ENCODE results near the gene CORO2B.
A peak's percentile ranks its signal among the peaks of the same experiment; 100 is the strongest.
"Not testable (repeated sequence)": the region's sequence is repeated elsewhere in the genome, so short reads cannot be mapped to it uniquely, and the experiment has no call there.

The CORO2B gene

DNA sequence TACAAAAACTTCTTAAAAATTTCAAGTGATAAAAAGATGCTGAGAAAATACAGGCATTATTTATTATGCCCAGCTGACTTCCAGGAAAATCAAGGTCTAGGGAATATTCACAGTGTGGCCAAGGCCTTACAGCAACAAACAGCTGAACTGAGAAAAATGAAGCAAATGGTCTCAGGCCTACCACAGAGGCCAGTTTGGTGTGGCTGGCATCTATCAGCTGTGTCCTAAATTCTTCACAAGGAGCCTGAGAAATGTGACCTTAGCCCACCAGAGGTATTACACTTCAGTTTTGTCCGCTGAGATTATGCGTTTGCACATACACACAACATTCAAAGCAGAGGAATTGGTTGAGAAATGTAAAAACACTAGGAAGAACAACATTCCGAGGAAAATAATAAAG, 164.5 kb downstream of the CORO2B start:
- peak; percentile 10 for DNase-seq

DNA sequence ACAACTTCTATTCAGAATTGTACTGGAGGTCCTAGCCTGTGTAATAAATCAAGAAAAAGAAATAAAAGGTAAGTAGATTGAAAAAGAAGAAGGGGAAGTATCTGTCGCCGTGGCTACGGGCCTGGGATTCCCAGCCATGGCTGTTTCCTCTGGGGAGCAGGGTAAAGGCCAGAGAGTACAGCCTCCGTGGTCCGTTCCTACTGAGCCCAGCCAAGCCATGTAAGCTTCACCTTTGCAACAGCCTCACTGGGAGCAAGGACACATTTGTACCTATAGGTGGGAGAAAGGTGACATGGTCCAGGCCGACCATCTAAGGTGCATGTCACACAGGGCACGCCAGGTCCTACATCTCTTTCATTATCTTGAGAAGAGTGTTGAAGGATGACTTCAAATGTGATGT, 170.6 kb downstream of the CORO2B start:
- DNase-seq, result no peak

DNA sequence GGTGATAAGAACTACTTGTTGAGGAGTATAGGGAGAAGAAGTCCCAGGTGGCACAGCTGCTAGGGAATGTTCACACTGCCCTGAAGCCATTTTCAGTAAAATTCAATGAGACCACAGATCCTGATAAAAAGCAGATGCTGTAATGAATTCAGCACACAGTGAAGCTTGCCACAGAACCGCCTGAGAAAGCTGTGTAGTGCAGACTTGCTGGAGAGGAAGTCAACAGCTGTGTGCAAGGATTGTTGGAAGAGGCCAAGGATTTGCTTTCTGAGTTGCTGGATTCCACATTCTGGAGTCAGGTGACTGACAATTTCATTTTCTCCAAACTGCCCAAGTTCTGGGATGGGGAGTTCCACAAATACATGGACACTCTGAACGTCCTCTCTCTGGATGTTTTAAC, 171.0 kb downstream of the CORO2B start:
- DNase-seq, result no peak

DNA sequence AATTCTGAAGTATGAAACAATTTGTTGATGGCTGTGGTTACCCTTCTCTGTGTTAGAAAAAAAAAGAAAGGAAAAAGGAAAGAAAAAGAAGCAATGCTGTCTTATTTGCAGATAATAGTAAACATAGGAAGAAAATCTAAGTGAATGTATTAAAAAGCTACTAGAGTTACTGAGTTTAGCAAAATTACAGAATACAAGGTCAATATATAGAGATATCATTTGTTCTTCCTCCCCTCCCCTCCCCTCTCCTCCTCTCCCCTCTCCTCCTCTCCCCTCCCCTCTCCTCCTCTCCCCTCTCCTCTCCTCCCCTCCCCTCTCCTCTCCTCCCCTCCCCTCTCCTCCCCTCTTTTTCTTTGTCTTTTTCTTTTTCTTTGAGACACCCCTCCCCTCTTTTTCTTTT, 172.8 kb downstream of the CORO2B start:
- no peak for DNase-seq

DNA sequence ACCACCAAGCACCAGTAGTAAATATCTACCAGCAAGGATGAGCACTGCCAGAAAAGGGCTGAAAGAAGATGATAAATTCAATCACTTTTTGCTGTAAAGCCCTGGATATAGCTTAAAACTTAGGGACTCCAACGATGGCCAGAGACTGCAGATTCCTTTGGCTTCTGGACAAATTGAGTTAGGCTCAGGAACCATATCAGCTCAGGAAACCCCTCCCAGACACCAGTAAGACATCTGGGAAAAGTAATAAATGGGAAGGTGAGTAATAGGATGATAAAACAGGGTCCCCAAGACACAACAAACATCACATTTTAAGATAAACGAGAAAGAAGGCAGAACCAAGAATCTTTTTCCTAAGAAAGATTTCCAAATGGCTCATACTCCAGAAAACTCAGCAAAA, 176.9 kb downstream of the CORO2B start:
- DNase-seq, result no peak

DNA sequence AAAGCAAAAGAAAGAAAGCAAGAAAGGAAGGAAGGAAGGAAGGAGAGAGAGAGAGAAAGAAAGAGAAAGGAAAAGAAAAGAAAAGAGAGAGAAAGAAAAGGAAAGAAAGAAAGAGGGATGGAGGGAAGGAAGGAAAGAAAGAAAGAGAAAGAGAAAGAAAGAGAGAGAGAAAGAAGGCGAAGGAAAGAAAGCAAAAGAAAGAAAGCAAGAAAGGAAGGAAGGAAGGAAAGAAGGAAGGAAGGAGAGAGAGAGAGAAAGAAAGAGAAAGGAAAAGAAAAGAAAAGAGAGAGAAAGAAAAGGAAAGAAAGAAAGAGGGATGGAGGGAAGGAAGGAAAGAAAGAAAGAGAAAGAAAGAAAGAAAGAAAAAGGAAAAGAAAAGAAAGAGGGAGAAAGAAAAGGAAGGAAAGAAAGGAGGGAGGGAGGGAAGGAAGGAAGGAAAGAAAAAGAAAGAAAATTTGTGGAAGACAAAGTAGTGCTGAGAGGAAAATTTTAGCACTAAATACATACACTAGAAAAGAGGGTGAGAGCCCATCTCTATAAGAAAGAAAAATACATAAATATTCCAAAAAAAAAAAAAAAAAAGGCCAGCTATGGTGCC, 181.3 kb downstream of the CORO2B start:
- DNase-seq, result not testable (repeated sequence)

DNA sequence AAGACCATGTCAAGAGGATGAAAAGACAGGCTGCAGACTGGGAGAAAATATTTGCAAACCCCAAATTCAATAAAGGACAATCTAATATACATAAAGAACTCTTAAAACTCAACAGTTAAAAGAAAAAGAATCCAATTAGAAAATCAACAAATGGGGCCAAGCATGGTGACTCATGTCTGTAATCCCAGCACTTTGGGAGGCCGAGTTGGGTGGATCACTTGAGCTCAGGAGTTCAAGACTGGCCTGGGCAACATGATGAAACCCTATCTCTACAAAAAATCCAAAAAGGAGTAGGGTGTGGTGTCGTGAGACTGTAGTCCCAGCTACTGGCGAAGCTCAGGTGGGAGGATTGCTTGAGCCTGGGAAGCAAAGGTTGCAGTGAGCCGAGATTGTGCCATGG, 184.3 kb downstream of the CORO2B start:
- no peak for DNase-seq

DNA sequence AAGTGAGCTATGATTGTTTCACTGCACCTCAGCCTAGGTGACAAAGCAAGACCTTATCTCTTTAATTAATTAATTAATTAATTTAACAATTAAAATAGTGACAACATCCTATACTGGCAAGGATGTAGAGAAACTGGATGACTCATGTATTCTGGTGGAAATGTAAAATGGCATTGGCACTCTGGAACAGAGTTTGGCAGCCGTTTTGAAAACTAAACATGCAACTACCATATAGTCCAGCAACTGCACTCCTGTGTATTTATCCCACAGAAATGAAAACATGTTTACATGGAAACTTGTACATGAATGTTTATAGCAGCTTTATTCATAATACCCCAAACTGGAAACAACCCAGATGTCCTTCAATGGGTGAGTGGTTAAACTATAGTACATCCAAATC, 185.3 kb downstream of the CORO2B start:
- DNase-seq, result no peak

DNA sequence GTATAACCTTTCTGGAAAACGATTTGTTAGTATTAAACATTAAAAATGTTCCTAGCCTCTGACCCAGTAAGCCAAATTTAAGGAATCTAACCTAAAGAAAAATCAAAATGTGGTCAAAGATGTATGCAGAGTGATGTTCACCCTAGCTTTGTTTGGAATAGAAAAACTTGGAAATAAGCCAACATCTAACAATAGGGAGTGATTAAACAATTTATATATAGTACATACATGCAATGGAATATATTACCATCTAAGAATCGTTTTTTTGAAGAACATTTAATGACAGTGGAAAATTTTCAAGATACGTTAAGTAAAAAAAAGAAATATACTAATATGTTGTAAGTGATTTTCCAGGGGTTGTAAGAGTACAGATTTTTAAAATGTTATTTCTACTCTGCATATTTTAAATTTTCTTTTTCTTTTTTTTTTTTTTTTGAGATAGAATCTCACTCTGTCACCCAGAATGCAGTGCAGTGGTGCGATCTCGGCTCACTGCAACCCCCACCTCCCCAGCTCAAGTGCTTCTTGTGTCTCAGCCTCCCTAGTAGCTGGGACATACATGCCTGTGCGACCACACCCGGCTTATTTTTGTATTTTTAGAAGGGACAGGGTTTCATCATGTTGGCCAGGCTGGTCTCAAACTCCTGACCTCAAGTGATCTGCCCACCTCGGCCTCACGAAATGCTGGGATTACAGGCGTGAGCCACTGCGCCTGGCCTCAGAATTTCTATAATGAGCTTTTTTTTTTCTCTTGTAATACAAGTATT, 187.0 kb downstream of the CORO2B start:
- no peak for DNase-seq

DNA sequence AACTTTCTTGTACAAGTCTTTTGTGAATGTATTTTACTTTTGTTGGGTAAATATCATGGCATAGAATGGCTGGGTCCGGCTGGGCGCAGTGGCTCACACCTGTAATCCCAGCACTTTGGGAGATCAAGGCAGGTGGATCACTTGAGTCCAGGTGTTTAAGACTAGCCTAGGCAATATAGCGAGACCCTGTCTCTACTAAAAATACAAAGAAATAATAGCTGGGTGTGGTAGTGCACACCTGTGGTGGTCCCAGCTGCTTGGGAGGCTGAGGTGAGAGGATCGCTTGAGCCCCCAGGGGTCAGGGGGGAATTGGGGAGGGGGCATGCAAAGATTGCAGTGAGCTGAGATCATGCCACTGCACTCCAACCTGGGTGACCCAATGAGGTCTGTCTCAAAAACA, 189.0 kb downstream of the CORO2B start:
- no peak for DNase-seq

DNA sequence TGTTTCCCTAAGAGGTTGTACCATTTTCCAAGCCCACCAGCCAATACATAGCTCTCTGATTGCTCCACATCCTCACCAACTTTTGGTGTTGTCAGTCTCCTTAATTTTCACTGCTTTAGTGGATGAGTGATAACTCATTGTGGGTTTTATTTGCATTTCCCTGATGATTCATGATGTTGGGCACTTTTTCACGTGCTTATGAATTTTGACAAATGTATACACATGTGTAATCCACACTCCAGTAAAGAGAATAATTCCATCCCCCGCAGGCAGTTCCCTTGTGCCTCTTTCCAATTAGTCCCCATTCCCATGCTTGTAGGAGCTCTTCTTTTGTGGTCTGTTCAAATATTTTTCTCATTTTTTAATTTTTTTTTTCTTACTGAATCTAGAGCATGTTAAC, 189.5 kb downstream of the CORO2B start:
- DNase-seq, result no peak

DNA sequence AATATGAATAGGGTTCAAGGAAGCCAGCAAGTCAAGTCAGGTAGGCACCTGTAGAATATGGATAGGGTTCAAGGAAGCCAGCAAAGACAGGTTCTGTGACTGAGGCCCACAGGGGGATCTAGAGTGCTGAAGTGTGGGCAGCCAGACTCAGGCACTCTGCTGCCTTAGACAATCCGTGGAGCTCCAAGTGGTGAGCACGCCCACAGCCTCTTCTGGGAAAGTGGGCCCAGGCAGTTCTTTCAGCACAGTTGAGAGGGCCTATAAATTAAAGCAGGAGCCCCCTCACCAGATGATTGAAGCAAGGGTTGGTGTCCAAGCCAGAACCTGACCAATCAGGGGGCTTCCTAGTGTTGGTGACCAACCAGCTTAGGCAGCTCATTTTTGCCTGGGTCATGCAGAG, 190.9 kb downstream of the CORO2B start:
- DNase-seq, result no peak

DNA sequence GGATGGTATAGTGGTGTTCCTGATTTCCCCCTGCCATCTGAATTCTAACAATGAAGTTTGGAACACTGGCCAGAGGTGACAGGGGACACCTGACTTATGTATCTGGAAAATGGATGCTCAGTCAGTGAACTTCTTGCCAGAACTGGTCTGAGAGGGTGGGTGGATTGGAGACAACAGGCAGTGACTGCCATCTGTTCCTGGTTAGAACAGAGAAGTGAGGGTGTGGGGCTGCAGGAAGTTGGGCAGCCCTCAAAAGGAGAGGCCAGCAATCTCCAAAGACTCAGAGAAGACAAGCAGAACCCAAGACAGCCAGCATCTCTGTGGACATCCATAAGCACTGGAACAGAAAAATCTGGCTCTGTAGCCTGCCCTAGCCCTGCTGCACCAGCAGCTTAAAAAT, 191.4 kb downstream of the CORO2B start:
- DNase-seq, result no peak

DNA sequence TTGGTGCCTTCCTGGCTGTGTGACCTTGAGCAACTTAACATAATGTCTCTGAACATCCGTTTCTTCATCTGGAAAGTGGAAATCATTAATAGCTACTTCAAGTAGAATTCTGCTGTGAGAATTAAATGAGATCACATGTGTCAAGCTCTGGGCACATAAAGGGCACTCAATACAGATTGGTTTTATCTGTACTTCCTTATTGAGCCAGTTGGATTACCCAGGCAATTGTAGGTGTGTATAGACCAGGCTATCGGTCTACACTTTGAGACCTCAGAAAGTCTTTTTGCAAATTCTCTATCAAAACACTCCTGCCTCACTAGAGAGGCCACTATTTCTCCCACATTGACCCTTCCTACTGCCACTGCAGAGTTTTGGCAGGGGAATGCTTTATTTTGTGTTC, 194.2 kb downstream of the CORO2B start:
- DNase-seq, result no peak

DNA sequence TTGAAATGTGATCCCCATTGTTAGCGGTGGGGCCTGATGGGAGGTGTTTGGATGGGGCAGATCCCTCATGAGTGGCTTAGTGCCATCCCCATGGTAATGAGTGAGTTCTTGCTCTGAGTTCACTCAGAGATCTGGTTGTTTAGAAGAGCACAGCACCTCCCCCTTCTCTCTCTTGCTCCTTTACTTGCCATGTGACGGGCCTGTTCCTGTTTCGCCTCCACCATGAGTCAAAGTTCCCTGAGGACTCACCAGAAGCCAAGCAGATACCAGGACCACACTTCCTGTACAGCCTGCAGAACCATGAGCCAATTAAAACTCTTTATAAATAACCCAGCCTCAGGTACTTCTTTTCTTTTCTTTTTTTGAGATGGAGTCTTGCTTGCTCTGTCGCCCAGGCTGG, 195.3 kb downstream of the CORO2B start:
- DNase-seq, result no peak

DNA sequence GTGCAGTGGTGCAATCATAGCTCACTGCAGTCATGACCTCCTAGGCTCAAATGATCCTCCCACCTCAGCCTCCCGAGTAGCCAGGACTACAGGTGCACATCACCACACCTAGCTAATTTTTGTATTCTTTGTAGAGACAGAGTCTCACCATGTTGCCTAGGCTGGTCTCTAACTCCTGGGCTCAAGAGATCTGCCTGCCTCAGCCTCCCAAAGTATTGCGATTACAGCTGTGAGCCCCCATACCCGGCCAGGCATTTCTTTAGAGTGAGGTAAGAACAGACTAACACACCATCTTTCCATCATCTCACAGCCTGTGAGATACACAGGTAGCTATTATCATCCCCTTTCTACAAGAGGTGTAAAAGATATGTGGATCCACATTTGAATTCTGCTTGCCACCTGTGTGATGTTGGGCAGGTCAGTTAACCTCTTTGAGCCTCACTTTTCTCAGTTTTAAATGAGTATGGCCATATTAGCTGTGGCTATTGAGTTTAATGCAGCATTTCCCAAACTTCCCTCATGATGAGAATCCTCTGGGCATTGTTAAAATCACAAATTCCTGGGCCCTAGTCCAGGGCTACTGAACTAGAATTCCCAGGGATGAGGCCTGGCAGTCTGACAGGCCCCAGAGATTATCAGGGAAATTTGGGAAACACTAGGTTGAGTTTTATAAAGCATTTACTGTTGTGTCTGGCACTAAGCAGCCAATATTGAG, 195.9 kb downstream of the CORO2B start:
- DNase-seq, result no peak

DNA sequence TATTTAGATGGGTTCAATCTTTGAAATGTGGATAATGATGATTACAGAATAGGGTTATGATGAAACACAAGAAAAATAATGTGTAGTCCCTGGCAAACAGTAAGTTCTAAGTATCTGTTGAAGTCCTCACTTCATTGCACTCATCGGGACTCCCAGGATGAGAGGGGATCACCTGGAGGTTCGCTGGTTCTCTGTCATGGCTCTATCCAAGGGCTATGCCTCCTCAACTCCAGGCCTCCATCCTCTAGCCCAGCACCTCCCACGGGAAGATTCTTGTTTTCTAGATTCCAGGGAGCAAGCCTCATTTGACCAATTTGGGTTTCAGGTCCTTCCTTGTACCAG, 196.4 kb downstream of the CORO2B start:
- no peak for DNase-seq

DNA sequence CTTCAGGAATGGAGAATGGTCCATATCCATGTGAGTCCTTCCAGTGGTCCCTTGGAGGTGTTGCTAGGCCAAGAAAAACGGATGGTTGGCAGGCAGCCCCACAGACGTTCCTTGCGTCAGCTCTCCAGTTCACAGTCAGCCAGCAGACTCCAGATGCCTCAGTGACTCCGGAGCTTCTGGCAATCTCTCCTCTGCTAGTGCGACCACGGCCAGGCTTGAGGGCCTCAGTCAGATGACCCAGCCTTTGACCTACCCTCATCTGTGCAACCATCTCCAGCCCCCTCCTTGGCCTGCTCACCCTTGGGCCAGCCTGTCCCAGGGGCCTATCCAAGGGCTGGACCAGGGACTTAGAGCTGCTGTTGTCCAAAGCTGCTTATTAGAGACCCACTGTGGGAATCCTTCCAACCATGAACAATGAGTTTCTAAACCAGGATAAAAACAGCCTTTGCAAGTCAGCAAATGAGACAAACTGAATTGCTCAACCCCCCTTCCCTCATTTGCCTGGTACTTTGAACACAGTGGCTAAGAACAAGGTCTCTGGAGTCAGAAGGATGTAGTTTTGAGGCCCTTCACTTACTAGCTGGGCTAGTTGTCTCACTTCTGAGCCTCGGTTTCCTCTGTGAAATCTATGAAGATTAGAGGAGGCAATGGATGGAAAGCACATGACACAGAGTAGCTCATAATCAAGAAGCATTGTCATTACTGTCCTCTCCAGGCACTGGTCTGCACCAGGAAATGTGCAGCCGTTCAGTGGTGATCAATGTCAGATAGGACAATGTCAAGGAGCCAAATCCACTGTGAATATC, 197.1 kb downstream of the CORO2B start:
- no peak for DNase-seq

DNA sequence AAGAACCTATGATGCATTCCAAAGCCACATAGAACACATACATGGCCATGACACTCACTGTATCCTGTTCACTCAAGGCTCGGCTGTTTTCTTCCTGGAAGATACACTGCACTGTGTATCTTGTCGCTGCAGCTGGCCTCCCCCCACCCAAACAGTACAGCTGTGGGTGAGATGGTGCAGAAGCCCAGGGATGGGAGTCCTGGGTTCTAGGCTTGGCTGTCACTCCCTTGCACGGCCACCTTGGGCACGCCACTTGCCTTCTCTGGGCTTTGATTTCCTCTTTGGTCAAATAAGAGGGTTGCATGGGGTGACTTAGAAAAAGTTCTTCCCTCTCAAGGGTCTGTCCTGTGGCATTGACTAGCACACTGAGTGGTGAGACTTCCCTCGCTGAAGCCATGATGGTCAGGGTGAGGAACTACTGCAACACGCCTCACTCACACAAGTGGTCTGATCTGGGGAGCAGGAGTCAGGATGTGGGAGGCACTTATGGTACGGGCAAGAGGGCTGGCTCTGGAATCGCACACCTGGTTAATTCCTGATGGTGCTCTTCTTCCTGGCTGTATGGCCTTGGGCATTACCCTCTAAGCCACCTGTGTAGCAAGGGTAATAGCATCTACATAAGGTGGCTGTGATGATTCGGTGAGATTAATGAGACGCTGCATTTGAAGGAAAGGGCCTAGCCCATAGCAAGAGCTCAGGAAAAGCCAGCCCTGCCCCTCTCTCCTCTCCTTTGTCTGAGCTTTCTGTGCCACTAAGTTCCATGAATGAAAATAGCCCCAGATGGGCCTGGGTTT, 197.9 kb downstream of the CORO2B start:
- no peak for DNase-seq
